Liver (tissue), 9 donors: ENCODE measurements around the gene INTS15. TPM values are rescaled to one million over a fixed set of nuclear protein-coding genes. Genes with fewer than 3 reads are reported as not detected.
A peak's percentile ranks its signal among the peaks of the same experiment; 100 is the strongest.

Experiments used
- DNase-seq: peaks from one replicate; pipeline ENCODE4 v3.0.0-alpha.2; 2017; ENCODE audit warnings: low spot score
- H3K27ac ChIP-seq, 2 donors: one replicate each; pipeline ENCODE4 v1.7.0; 2013; ENCODE audit warnings: inconsistent platforms in 2 of 2, low read length in 2 of 2, control low read depth in 1 of 2, low read depth in 1 of 2, mild to moderate bottlenecking in 1 of 2
- H3K27me3 ChIP-seq, 4 donors: one replicate each; pipeline versions ENCODE4 v1.6.1 to v1.7.0; 2013; ENCODE audit warnings: low read length in 3 of 4, inconsistent platforms in 1 of 4, mild to moderate bottlenecking in 1 of 4, moderate library complexity in 1 of 4; ENCODE audit not compliant: control insufficient read depth in 4 of 4, insufficient read depth in 4 of 4
- H3K36me3 ChIP-seq, 4 donors: one replicate each; pipeline versions ENCODE4 v1.6.1 to v1.7.0; 2013; ENCODE audit warnings: low read length in 3 of 4, mild to moderate bottlenecking in 3 of 4, low read depth in 1 of 4, moderate library complexity in 1 of 4; ENCODE audit not compliant: control insufficient read depth in 4 of 4, insufficient read depth in 3 of 4
- H3K4me1 ChIP-seq, 4 donors: one replicate each; pipeline versions ENCODE4 v1.6.1 to v1.7.0; 2013; ENCODE audit warnings: low read length in 3 of 4, mild to moderate bottlenecking in 3 of 4, moderate library complexity in 1 of 4; ENCODE audit not compliant: control insufficient read depth in 4 of 4, insufficient read depth in 4 of 4
- H3K4me3 ChIP-seq, 3 donors: one replicate each; pipeline versions ENCODE4 v1.6.1 to v1.7.0; 2013; ENCODE audit warnings: low read length in 3 of 3, control low read depth in 1 of 3, low read depth in 1 of 3, mild to moderate bottlenecking in 1 of 3
- H3K9ac ChIP-seq, 2 donors: one replicate each; pipeline ENCODE4 v1.7.0; 2013; ENCODE audit warnings: low read length in 2 of 2, mild to moderate bottlenecking in 2 of 2, moderate library complexity in 2 of 2, control low read depth in 1 of 2, low read depth in 1 of 2
- H3K9me3 ChIP-seq, 4 donors: one replicate each; pipeline versions ENCODE4 v1.6.1 to v1.7.0; 2013; ENCODE audit warnings: low read length in 3 of 4; ENCODE audit not compliant: control insufficient read depth in 4 of 4
- ATF3 ChIP-seq: IDR thresholded peaks from 2 replicates; pipeline ENCODE4 v1.6.1; 2016; ENCODE audit warnings: antibody characterized with exemption
- EGR1 ChIP-seq, 2 donors: IDR thresholded peaks; 2 replicates each; pipeline ENCODE4 v1.6.1; 2016 to 2018; ENCODE audit warnings: antibody characterized with exemption in 2 of 2, low read depth in 2 of 2
- FOXA1 ChIP-seq: IDR thresholded peaks from 2 replicates; pipeline ENCODE4 v1.6.1; 2016; ENCODE audit warnings: antibody characterized with exemption
- FOXA2 ChIP-seq: IDR thresholded peaks from 2 replicates; pipeline ENCODE4 v1.6.1; 2016; ENCODE audit warnings: antibody characterized with exemption
- HNF4A ChIP-seq, 2 donors: conservative IDR thresholded peaks; 2 replicates each; pipeline ENCODE4 v1.6.1; 2016; ENCODE audit warnings: antibody characterized with exemption in 2 of 2, mild to moderate bottlenecking in 2 of 2
- MAX ChIP-seq: IDR thresholded peaks from 2 replicates; pipeline ENCODE4 v1.6.1; 2016; ENCODE audit warnings: antibody characterized with exemption
- REST ChIP-seq: IDR thresholded peaks from 2 replicates; pipeline ENCODE4 v1.6.1; 2016; ENCODE audit warnings: antibody characterized with exemption, mild to moderate bottlenecking
- RXRA ChIP-seq, 2 donors: IDR thresholded peaks; 2 replicates each; pipeline ENCODE4 v1.6.1; 2017 to 2018; ENCODE audit warnings: antibody characterized with exemption in 2 of 2, mild to moderate bottlenecking in 1 of 2
- ZBTB33 ChIP-seq: IDR thresholded peaks from 2 replicates; pipeline ENCODE4 v1.6.1; 2016; ENCODE audit warnings: antibody characterized with exemption
- WGBS: extraction: QIAGEN DNeasy Blood & Tissue Kit; methylation state at CpG from one replicate; pipeline ENCODE4 v1.1.7; 2013; 5-methylcytosine and 5-hydroxymethylcytosine counted together
- polyA plus RNA-seq, 2 donors: library from polyadenylated mRNA; stranded (reverse) in 1 of 2; unstranded in 1 of 2; fragments of 200-250 nt in 1 of 2; fragments of >200 nt in 1 of 2; fragmentation: Nextera tagmentation in 1 of 2; extraction: Ambion mirVana in 1 of 2; gene quantifications; one replicate each; pipeline versions ENCODE4 v1.2.1 to v1.2.3, GENCODE V29; 2013 to 2015
- total RNA-seq, 2 donors: library from RNA; depleted of rRNA; stranded (reverse); fragments of >200 nt; gene quantifications; one replicate each; pipeline ENCODE4 v1.2.3, GENCODE V29; 2014
- donor health status: healthy.
- donor health status: healthy.
- donor health status: healthy.
- donor health status: healthy.
- donor health status: healthy.

The INTS15 gene
- total and polyA plus RNA-seq, 4 donors, result 5.2 to 10.4 (median 8.2) TPM

- Histone ChIP-seq H3K27me3 (no peaks in the 10 kb centered on the region), H3K9ac (no peak overlapping the region), H3K4me1 (peaks cover 3 to 12% (median 11%) of the 10 kb centered on the region in 4 donors), H3K27ac (no peak overlapping the region), H3K36me3 (peaks cover 8 to 34% (median 21%) of the 10 kb centered on the region in 4 donors), H3K9me3 (no peaks in the 10 kb centered on the region), H3K4me3 (peak overlapping the region in 1 of 3 donors; percentile 99)
- 54% methylated on average over 22 of the region's 22 CpGs for WGBS
- no peak for DNase-seq
- no peak for TF ChIP-seq EGR1 (IDR thresholded peaks at IDR 0.05; ENCODE audit: low read depth in 2 of 2)
- no peak for TF ChIP-seq RXRA (IDR thresholded peaks at IDR 0.05)
- TF ChIP-seq FOXA2, result no peak
- no peak for TF ChIP-seq MAX
- no peak for TF ChIP-seq HNF4A (conservative IDR thresholded peaks at IDR 0.05)
- no peak for TF ChIP-seq FOXA1
- no peak for TF ChIP-seq ATF3
- no peak for TF ChIP-seq REST
Observed at GRCh38 chr7:6589151-6589828, 531 bp upstream of the INTS15 start.

GRCh38 chr7:6590645-6591110 lies 857 bp downstream of the INTS15 start:
- no peak for TF ChIP-seq REST
- TF ChIP-seq MAX, result no peak
- no peak for TF ChIP-seq ZBTB33
- Histone ChIP-seq H3K27me3 (no peaks in the 10 kb centered on the region), H3K4me1 (peaks cover 3 to 12% (median 11%) of the 10 kb centered on the region in 4 donors), H3K27ac (peak overlapping the region; percentile 71 to 80), H3K36me3 (peaks cover 12 to 32% (median 26%) of the 10 kb centered on the region in 4 donors), H3K9ac (peak overlapping the region; percentile 47 to 64), H3K4me3 (peak overlapping the region; percentile 70 to 99 (median 86)), H3K9me3 (no peaks in the 10 kb centered on the region)
- no peak for DNase-seq
- WGBS, result 9% methylated on average over 10 of the region's 10 CpGs
